ENCODE measurements around the gene ACBD5.

ACBD5 gene

GRCh38 chr10:27150261-27150660 is 90.3 kb downstream of the ACBD5 start:
- DNase-seq = no peak

GRCh38 chr10:27147701-27148100 is 92.9 kb downstream of the ACBD5 start:
- DNase-seq = no peak

- no peak for DNase-seq
Measured at GRCh38 chr10:27145937-27146336, 94.7 kb downstream of the ACBD5 start.

All from activated naive CD4-positive, alpha-beta T cell treated with anti-CD3 and anti-CD28 coated beads, Interleukin-2, amount 50 U/mL, for 16 hours (primary cell).